Inflammatory macrophage treated with lipopolysaccharide for 1 hour (primary cell): ENCODE data around the gene ZNF30.
"Not testable (repeated sequence)": the region's sequence is repeated elsewhere in the genome, so short reads cannot be mapped to it uniquely, and the experiment has no call there.

Source experiments
- DNase-seq, 2 donors: peaks; one replicate each; pipeline ENCODE4 v3.0.0-alpha.2; 2020 to 2022

Gene ZNF30

DNA sequence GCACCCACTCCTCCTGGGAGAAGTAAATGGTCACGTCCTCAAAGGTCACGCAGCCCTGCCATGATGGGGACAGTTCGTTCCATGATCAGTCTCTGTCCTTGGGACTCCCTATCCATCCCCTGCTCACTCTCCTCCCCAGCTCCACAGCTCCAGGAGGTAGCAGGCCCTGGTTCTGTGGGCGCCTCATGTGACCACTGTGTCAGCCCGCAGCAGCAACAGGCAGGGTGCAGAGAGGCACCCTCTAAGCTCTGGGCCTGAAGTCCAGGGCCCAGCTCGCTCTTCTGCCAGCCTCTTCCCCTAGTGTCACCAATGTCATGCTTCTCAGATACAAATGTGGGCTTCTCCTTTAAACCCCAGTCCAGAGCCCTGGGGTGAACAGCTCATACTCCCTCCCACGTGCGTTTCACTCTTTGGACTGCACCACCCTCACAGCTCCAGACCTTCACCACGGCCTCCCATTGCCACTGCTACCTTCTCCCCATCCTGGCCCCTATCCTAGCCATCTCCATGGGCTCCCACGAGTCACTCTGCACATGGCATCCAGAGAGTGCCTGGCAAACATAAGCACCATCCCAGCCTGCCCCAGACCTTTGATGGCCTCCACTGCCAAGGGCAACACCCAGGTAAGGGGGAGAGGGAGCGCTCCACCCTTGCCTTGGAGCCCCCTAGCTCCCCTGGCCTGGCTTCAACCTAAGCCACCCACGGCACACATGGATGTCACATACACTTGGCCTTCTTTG, 34.4 kb downstream of the ZNF30 start:
- no peak for DNase-seq

DNA sequence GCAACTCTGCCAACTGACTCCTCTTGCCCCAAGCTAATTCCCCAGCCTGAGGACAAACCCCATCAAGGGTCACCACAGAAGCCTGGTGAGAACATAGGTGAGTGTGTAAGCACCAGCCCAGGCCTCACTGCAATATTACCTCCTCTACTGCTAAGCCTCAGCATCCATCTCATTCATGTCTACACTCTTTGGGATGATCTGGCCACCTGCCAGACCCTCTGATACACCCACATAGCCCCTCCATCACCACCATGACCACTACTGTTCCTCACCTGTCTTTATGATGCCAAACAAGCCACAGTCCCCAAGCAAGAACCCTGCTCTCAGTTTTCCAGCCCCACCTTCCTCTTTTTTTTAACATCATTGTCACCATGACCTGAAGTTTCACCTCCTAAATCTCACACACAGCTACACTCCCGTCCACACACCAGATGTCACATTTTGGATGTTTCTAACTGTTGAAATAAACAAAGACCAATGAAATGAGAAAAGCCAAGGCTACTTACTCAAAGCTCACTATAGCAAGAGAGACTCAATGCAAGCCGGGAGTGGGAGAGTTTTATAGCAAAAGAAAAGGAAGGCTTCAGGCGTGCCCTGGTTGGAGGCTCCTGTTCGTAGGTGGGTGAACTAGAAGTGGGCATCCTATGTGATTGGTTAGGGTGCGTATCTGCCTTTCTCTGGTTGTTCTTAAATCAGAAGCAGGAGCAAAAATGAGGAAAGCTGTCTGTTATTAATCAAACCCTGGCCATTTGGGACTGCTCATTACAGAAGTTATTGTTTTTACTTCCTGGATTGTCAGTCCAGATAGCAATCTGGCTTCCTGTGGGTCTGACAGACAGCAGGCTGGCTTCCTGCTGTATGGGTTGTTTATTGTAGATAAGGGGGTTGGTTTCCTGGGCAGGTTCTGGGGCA, 35.3 kb downstream of the ZNF30 start:
- DNase-seq, result no peak

DNA sequence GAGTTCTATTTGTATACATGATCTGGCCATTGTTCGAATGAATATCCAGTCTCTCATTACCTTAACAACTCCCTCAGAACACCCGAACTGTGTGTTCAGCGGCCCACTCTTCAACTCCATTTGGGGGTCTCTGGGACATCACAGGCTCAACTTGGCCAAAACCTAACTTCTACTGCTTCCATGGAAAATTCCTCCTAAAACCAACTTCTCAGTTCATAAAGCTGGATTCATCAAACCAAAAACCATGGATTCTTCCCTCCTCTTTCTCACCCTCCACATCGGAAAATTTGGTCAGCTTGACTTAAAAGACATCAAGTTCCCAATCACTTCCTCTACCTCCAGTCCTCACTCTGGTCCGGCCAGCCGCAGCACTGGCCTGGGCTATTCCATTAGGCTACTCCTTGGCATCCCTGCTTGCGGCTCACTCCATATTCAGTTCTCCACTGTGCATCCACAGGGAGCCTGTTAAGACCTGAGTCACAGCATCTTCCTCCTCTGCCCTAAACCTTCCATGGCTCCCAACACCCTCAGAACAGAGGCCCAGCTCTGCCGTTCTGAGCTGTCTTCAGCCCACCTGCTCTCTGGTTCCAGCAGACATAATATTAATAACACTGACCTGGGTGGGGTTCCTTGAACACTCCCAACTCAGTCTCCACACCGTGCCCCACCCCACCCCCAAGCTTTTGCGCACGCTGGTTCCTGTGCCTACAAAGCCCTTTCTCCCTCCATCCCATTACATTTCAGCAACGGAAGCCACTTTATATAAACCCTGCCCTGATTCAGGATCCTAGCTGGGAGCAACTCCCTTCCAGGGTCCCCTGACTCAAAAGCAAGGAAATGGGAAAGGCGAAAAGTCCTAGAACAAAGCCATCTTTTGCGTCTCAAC, 36.2 kb downstream of the ZNF30 start:
- no peak for DNase-seq

DNA sequence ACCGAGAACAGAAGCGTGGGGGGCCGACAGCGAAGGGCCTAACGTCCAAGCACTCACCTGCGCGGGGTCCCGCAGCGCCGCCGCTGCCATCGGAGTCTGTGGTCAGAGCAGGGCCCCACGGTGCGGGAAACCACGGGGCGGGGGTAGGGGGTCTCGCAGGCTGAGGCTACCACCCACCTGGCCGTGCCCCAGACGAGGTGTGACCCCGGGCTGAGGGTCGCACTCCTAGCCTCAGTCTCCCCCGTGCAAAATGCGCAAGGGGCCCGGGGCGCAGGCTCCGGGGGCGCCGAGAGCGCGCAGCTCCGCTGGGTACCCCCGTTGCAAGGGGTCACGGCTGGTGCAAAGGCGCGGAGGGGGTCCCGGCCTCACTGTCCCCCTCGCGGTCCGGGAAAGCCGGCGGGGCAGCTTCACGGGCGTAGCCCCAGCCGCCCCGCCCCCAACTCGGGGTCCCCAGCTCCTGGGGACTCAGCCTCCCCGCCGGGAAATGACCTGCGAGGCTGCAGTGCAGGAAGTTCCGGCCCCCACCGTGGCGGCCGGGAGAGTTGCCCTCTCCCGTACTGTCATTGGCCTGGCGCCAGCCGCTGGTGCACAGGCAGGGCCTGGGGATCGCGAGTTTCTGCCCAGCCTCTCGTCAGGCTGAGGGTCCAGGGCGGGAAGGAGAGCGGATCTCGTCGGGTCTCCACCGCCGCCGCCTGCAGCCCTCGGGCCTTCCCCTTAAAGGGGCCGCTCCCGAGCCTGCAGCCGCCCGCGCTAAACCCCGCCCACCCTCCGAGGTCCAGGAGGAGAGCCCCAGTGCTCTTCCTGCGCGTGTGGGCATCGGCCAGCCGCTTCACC, 37.1 kb downstream of the ZNF30 start, which contains the start of gene ZNF792:
Gene ZNF792 (minus strand): TSS at position 657 of the 834 bp plus-strand sequence. CDS start 567 bp downstream, at position 90.
- DNase-seq, result peak in 1 of 2 donors; percentile 29

DNA sequence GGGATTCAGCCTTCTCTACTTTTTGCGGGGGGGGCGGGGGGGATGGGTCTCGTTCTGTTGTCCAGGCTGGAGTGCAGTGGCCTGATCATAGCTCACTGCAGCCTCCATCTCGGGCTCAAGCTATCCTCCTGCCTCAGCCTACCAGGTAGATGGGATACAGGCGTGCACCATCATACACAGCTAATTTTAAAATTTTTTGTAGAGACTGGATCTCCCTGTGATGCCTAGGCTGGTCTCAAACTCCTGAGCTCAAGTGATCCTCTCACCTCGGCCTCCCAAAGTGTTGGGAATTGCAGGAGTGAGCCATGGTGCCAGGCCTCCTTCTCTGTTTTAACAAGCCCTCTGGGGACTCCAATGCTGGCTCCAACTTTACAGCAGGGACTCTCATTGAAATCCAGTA, 37.9 kb downstream of the ZNF30 start:
- DNase-seq, result no peak

DNA sequence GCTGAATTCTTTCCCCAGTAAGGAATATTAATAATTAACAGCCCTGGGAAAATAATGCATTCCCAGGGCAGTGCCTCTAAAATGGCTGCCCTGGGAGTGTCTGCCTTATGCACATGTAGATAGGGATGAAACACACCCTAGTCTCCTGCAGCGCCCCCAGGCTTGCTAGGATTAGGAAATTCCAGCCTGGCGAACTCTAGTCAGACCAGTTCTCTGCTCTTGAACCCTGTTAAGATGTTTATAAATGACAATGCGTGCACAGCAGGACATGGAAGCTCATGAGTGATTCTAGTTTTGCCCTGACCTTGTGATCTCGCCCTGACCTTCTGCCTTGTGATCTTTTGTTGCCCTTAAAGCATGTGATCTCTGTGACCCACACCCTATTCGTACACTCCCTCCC, 38.8 kb downstream of the ZNF30 start:
- not testable (repeated sequence) for DNase-seq

DNA sequence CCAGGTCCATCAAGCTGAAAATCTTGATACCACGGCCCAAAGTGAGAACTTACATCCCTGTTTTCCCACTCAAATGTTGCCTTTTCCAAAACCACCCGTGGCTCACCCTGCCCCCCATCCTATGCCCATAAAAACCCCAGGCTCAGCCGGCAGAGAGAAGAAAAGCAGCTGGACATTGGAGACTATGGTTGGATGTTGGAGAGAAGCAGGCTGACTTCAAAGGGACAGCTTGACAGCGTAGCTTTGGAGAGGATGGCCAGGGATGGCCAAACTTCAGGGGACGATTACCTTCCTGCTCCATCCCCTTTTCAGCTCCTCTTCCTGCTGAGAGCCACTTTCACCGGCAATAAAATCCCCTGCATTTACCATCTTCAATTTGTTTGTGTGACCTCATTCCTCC, 40.8 kb downstream of the ZNF30 start:
- no peak for DNase-seq

DNA sequence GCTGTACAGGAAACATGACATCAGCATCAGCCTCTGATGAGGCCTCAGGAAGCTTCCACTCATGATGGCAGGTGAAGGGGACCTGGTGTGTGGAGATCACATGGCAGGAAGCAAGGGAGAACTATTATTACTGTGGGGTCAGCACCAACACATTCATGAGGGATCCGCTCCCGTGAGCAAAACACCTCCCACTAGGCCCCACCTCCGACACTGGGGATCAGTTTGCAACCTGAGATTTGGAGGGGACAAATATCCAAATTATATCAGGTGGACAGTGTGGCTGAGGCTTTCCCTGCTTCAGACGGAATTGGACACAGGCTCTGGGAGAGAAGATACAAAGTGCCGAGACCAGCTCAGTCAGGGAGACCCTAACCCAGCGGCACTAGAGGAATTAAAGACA, 43.0 kb downstream of the ZNF30 start:
- no peak for DNase-seq

DNA sequence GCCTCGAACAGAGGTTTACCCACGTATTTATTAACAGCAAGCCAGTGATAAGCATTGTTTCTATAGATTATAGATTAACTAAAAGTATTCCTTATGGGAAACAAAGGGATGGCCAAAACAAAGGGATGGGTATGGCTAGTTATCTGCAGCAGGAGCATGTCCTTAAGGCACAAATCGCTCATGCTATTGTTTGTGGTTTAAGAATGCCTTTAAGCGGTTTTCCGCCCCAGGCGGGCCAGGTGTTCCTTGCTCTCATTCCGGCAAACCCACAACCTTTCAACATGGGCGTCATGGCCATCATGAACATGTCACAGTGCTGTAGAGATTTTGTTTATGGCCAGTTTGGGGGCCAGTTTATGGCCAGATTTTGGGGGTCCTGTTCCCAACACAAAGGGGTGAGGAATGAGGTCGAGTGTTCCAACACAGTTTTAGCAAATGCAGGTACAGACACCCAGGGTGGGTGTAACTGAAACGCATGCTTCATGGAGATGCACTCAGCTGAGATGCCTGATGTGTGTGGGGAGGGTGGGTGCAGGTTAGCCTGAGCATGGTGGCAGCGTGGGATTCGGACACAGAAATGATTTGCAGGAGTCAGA, 43.6 kb downstream of the ZNF30 start:
- DNase-seq, result not testable (repeated sequence)

DNA sequence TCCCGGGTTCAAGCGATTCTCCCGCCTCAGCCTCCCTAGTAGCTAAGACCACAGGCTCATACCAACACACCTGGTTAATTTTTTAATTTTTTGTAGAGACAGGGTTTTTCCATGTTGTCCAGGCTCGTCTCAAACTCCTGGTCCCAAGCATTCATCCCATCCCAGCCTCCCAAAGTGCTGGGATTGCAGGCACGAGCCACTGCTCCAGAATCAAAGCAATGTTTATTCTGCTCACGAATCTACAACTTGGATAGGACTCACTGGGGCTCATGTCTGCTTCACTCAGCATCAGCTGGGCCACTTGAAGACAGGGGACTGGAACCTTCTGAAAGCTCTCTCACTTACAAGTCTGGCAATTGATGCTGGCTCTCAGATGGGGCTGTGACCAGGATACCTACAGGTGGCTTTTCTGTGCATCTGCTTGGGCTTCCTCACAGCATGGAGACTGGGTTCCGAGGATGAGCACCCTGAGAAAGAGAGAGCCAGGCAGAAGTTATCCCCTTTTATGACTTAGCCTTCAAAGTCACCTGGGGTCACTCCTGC, 45.5 kb downstream of the ZNF30 start:
- no peak for DNase-seq

DNA sequence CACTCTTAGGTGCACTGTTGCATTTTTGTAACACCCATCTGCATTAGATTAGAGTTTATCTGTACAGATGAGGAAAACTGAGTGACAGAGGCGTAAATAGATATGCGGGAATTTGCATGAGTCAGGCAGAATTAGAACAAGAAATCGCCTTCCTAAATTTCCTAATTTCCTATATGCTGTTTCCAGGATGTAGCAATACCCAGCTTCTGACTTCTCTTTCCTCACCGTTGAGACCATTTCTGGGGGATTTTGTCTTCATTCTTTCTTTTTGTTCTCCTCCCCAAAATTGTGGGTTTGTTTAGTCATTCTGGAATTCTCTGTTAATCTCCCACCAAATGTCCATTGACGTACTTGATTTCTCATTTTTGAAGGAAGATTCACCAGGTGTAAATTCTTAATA, 47.9 kb downstream of the ZNF30 start:
- peak; percentile 95 to 97 for DNase-seq

DNA sequence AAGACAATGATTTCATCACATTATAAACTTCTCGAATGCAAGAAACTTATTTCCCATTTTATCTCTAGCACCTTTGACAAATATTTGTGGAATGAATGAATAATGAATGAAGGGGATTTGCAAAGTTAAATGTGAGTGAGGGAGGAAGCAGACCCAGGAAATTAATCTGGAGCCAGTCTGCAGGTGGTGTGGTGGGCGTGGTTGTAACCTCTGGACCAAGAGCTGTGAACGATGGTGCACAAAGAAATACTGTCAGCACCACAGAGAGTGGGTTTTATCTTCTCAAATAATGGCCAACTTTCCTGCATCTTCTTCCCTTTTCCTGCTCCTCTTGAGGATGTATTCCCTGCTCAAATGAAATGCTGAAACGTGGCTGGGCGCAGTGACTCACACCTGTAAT, 48.4 kb downstream of the ZNF30 start:
- DNase-seq, result no peak

DNA sequence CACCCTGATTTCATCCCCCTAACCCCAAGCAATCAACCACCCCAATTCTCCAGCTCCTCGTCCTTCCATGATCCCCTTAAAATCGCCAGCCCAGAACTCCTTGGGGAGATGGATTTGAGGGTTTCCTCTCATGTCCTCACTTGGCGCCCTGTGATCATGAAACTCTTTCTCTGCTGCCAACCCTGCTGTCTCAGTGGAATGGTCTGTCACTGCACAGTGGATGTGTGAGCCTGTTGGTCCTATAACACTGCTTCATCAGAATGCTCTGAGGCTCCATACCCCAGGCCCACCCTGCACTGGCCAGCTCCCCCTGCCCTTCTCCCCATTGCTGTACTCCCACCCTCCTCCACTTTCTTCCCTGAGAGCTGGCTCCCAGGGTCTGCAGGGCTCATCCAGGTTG, 49.9 kb downstream of the ZNF30 start:
- DNase-seq, result no peak

DNA sequence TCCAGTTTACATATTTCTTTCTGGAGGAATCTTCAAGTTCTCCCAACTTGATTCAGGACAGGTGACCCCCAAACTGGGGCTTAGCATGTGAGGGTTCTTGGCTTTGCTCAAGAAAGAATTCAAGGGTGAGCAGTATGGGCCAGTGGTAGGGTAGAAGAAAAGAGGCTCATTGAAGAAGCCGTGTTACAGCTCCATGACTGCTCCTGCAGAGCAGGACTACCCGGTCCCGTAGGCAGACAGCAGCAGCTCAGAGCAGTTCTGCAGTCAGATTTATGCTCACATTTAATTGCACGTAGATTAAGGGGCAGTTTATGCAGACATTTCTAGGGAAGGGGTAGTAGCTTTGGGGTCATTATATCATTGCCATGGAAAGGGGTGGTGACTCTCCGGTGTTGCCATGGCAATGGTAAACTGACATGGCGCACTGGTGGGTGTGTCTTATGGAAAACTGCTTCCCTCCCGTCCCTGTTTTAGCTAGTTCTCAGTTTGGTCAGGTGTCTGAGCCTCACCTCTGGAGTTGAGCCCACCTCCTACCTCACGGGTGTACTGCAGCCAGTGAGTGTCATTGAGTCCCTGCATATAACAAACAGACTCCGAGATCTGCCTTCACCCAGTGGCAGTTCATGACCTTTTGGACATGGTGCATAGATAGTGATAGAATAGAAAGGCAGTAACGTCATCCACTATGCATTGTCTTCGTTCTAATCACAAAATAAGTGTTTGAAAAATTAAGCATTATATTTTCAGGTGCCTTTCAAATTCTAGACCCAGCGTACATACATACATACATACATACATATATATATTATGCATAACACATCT, 53.3 kb downstream of the ZNF30 start:
- DNase-seq, result no peak

DNA sequence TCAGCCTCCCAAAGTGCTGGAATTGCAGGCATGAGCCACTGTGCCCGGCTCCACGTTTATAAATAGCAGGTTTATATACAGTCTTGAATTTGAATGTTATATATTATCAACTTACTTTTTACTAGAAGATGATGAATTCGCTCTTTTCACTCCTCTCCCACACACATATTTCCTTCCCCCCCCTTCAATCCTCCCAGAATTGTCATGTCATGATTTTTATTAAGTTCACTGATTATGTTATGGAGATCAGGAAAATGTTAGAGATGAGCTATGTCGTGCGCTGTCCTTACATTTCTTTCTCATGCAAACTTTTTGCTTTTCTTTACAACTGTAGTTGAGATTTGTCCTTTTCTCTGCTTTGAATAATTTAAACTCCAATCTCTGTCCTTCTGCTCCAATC, 55.6 kb downstream of the ZNF30 start:
- no peak for DNase-seq

DNA sequence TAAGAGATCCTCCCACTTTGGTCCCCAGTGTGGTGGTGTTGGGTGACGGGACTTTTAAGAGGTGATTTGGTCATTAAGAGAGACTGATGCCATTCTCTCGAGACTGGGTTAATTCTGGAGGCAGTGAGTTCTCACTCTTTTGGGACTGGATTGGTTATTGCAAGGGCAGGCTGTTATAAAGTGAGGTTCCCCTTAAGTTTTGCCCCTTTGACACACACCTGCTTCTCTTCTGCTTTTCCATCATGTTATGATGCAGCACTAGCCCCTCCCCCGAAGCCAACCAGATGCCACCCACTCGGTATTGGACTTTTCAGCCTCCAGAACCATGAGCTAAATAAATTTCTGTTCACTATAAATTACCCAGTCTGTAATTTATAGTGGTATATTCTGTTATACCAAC, 57.1 kb downstream of the ZNF30 start:
- no peak for DNase-seq

DNA sequence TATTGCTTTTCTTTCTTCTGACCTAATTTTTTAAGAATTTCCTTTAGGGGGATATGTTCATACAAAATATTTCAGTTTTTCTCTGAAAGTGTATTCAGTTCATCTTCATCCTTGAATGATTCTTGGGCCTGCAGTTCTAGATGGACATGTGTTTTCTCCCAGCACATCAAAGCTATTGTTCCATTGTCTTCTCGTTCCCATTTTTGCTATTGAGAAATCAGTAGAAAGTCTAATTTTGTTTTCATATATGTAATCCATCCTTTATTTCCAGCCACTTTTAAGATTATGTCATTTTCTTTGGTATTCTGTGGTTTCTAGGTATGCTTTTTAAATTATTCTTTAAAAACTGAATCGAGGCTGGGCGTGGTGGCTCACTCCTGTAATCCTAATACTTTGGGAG, 57.6 kb downstream of the ZNF30 start:
- no peak for DNase-seq

DNA sequence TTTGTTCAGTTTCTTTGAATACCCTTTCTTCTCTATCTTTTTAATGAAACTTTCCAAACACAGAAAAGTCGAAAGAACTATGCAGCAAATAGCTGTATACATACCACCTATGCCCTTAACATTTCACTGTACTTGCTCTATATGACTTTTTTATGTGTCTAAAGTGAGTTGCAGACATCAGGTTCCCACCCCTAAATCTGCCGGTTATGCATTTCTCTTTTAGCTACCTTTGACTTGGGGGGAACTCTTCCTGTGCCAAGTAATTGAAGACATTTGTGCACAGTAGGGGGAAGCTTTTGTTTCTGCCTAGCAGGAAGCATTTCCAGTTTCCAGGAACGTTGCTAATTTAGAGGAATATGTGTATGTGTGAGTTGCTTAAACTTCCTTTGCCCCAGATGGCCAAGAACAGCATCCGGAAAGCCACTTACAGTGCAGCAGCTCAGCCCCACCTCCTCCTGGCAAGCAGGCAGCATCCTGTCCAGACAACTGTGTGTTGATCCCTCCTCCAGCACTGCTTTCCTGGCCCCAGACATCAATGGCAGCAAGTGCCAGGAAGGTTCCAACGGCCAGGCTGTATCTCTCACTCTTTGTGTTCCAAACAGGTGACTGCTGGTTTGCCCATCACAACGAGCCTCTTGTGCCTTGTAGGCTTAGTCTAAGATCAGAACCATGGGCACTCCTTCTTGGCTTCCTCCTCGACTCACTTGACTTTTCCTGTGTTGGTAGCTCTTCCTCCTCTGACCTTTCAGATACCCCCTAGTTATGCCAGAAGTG, 58.7 kb downstream of the ZNF30 start:
- no peak for DNase-seq

DNA sequence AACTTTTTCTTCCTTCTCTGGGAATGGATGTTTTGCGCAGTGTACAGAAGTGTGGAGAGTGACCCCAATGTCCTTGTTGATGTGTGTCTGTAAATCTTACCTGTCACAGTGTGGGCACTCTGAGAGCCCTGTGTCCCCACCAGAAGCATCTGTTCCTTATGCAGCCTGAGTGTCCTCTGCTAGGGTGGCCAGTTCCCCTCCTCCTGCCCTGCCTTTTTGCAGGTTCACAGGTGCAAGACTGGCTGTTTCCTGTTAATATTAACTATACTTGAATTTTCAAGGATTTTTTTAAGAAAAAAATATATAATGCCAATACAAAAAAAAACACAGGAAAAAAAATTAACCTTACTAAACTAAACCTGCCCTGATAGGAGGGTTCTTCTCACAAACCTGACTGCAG, 61.4 kb downstream of the ZNF30 start:
- DNase-seq, result no peak

DNA sequence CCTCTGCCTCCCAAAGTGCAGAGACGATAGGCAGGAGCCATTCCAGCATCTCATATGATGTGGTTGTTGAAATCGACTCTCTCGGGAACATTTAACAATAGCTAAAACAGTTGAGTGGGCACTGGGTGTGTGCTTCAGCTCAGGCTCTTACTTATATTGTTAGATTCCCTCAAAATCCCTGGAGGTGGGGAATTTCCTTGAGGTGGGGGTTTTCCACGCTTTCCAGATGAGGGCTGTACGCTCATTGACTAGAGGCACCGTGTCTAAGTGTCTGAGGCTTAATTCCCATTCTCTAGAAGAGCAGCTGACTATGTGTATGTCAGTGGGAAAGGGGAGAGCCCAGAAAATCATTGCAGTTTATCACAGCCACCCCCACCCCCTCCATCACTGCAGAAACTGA, 62.6 kb downstream of the ZNF30 start:
- DNase-seq, result peak; percentile 95 to 98
